Measurements from ENCODE around the gene VEGFB. TPM values are rescaled to one million over a fixed set of nuclear protein-coding genes. Genes with fewer than 3 reads are reported as not detected.

The VEGFB gene
- total and polyA plus RNA-seq, 2 of the 4 experiments (the other 2 are of a cell fraction): 3.0 to 25.1 TPM

- TF ChIP-seq MAFK (IDR thresholded peaks at IDR 0.05; ENCODE audit: low read depth, low read length): no peak
Measured at GRCh38 chr11:64235437-64236161, 1.2 kb downstream of the VEGFB start (continued).

GRCh38 chr11:64237484-64237951 lies 3.1 kb downstream of the VEGFB start:
- H3K4ac ChIP-seq (ENCODE audit: low read depth, low read length): no peak overlapping the region
- no peak for DNase-seq
- H3K4me2 ChIP-seq (ENCODE audit: low read depth, low read length): no peak overlapping the region
- CTCF ChIA-PET: no interaction called here
- no peak overlapping the region for H3K23ac ChIP-seq (ENCODE audit: low read depth, low read length)
- no peak overlapping the region for H4K5ac ChIP-seq (ENCODE audit: low read depth, low read length)
- dilution Hi-C loops (cut with HindIII; ENCODE audit: low sequenced_read_pairs, unreplicated experiment): no loop called here
- TF ChIP-seq CTCF (conservative IDR thresholded peaks at IDR 0.05; ENCODE audit: low read depth, low read length) (no peak), POLR2A (IDR thresholded peaks at IDR 0.05; ENCODE audit: low read depth, low read length) (no peak), RAD21 (IDR thresholded peaks at IDR 0.05; ENCODE audit: low read length) (no peak), FOS (IDR thresholded peaks at IDR 0.05; ENCODE audit: low read depth, low read length) (no peak), SMC3 (IDR thresholded peaks at IDR 0.05; ENCODE audit: low read depth, low read length) (no peak)
- no peak overlapping the region for H3K14ac ChIP-seq (replicated peaks; ENCODE audit: low read depth, low read length)
- H3K18ac ChIP-seq (ENCODE audit: low read depth, low read length): no peak overlapping the region
- H4K8ac ChIP-seq (ENCODE audit: low read depth in 2 of 2, low read length in 2 of 2): no peak overlapping the region
- intact Hi-C loops (cut with micrococcal nuclease): no loop called here
- H3K36me3 ChIP-seq (ENCODE audit: control insufficient read depth, insufficient read depth, low read length): peaks cover 19% of the 10 kb centered on the region
- 0 out of 2 replicates have a peak, but pooled peaks cover 1% of the 10 kb centered on the region for H4K20me1 ChIP-seq (ENCODE audit: insufficient read depth, low read length)
- no CpG with 5 or more reads among the region's 12 CpGs for WGBS, 2 experiments (ENCODE audit: extremely low coverage in 2 of 2, insufficient read length in 1 of 2)
- H3K9me1 ChIP-seq (ENCODE audit: insufficient read depth, low read length): peaks cover 13% of the 10 kb centered on the region
- H2BK5ac ChIP-seq (ENCODE audit: low read depth, low read length, poor library complexity, severe bottlenecking): no peak overlapping the region
- in situ Hi-C loops (cut with MboI; ENCODE audit: low sequenced_read_pairs): no loop called here
- H3K4me3 ChIP-seq (ENCODE audit: insufficient read depth, low read depth, low read length): no peak overlapping the region
- no peak overlapping the region for H3K56ac ChIP-seq (ENCODE audit: extremely low read depth, insufficient read depth, low read length)
- no peak overlapping the region for H2BK120ac ChIP-seq (ENCODE audit: low read depth, low read length)
- no peak overlapping the region for H2BK20ac ChIP-seq (ENCODE audit: low read depth, low read length)
- no peak overlapping the region for H3K9ac ChIP-seq (ENCODE audit: low read depth, low read length)
- no TSS peak for BruUV-seq (replicated peaks)
- no peak overlapping the region for H2BK15ac ChIP-seq (ENCODE audit: low read depth, low read length)
- no peaks in the 10 kb centered on the region for H3K9me3 ChIP-seq (ENCODE audit: control insufficient read depth, insufficient read depth, low read length)
- POLR2A ChIA-PET (ENCODE audit: unreplicated experiment): no interaction called here
- H3K27ac ChIP-seq (ENCODE audit: insufficient read depth, low read length): no peak overlapping the region
- peak overlapping the region; percentile 51 for H2AK9ac ChIP-seq (replicated peaks; ENCODE audit: low read depth, low read length, poor library complexity)
- H2AK5ac ChIP-seq (ENCODE audit: low read depth, low read length): no peak overlapping the region
- peaks cover 16% of the 10 kb centered on the region for H3K4me1 ChIP-seq (ENCODE audit: control insufficient read depth, insufficient read depth, low read length)
- ATAC-seq (ENCODE audit: low read depth): no peak
- no peak overlapping the region for H4K91ac ChIP-seq (ENCODE audit: insufficient read depth, low read depth, low read length)
- H3K27me3 ChIP-seq (ENCODE audit: control insufficient read depth, insufficient read depth, low read length): no peaks in the 10 kb centered on the region
- H2AFZ ChIP-seq (replicated peaks; ENCODE audit: low read length, poor library complexity): no peak overlapping the region
- peaks cover 26 to 47% of the 10 kb centered on the region in 2 experiments; a peak in 3 of 4 replicates for H3K79me1 ChIP-seq (ENCODE audit: low read depth in 1 of 2, low read length in 2 of 2)
